ENCODE results near the gene EVC2.

DNA sequence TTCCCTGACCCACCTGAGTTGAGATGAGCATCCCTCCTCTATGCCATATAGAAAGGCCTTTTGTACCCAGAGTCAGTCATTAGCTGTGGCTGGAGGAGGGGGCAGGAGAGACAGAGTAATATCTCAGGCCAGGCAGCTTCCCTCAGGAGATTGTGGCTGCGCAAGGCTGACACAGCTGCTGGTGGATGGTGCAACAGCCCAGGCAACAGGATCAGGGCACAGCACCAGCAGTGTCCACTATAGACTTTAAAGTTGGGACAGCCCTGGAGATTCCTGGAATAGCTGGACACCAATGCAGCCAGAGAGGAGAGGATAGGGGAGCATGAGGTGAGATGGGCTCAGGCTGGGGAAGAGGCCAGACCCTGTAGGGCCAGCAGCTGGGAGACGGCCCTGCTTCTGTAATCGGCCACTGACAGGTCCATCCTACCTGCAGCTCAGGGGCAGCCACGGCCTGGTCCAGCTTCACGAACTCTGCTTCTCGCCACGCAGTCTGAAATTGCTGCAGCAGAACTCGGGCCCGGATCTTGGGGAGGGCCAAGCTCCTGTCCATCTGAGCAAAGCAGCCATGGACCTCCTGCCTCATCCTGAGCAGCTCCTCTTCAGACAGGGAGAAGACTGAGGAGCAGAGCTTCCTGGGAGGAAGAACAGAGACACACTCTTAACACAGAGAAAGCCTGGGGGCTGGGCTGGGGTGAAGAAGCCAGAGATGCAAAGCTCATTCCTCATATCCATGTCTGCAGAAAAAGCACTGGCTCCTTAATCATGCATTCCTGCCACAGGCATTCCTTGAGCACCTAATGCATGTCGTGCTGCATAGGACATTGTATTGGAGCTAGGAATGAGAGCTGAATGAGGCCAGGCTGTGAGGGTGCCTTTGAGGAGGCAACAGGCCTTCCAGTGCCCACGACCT lies 90.1 kb downstream of the EVC2 start:
- TF ChIP-seq CTCF (conservative IDR thresholded peaks at IDR 0.05; ENCODE audit: low read length) (no peak), EZH2phosphoT487 (IDR thresholded peaks at IDR 0.05; ENCODE audit: borderline replicate concordance) (no peak)
